ENCODE measurements around the gene AS3MT.

The AS3MT gene

GRCh38 chr10:102919992-102920739 lies 50.9 kb downstream of the AS3MT start (continued):
- TF ChIP-seq ZNF792 (tag by site-specific recombination; IDR thresholded peaks at IDR 0.05) (no peak), ATF2 (tag by site-specific recombination; IDR thresholded peaks at IDR 0.05; ENCODE audit: low read depth) (no peak), SCRT2 (tag by site-specific recombination; IDR thresholded peaks at IDR 0.05) (no peak), INSM2 (tag by site-specific recombination; IDR thresholded peaks at IDR 0.05) (no peak), PRDM6 (tag by site-specific recombination; IDR thresholded peaks at IDR 0.05) (no peak), ZNF704 (tag by site-specific recombination; IDR thresholded peaks at IDR 0.05) (no peak), ZNF707 (tag by site-specific recombination; IDR thresholded peaks at IDR 0.05) (no peak), PRDM1 (tag by site-specific recombination; IDR thresholded peaks at IDR 0.05) (peak; percentile 38; the same call in 1 of the 2 replicates), ZNF335 (tag by site-specific recombination; conservative IDR thresholded peaks at IDR 0.05) (peak; percentile 83), ZNF626 (tag by site-specific recombination; IDR thresholded peaks at IDR 0.05) (no peak), ZNF555 (tag by site-specific recombination; conservative IDR thresholded peaks at IDR 0.05) (no peak), PATZ1 (tag by site-specific recombination; IDR thresholded peaks at IDR 0.05) (0 out of 2 replicates have a peak, but pooled peaks have one; percentile 28), SCRT1 (tag by site-specific recombination; IDR thresholded peaks at IDR 0.05; ENCODE audit: borderline replicate concordance) (no peak), ZNF571 (tag by site-specific recombination; IDR thresholded peaks at IDR 0.05) (no peak), ZNF600 (tag by site-specific recombination; IDR thresholded peaks at IDR 0.05) (no peak), ZBTB11 (tag by site-specific recombination; conservative IDR thresholded peaks at IDR 0.05; ENCODE audit: low read depth) (no peak), ZNF48 (tag by site-specific recombination; IDR thresholded peaks at IDR 0.05) (no peak), ZNF292 (tag by site-specific recombination; IDR thresholded peaks at IDR 0.05; ENCODE audit: borderline replicate concordance, low read depth) (no peak), ZNF366 (tag by site-specific recombination; conservative IDR thresholded peaks at IDR 0.05) (peak; percentile 25; the same call in 1 of the 2 replicates), YY2 (tag by site-specific recombination; IDR thresholded peaks at IDR 0.05) (no peak), ZNF580 (tag by site-specific recombination; IDR thresholded peaks at IDR 0.05) (0 out of 2 replicates have a peak, but pooled peaks have one; percentile 30), ZNF701 (tag by site-specific recombination; IDR thresholded peaks at IDR 0.05) (no peak), ZNF610 (tag by site-specific recombination; IDR thresholded peaks at IDR 0.05; ENCODE audit: borderline replicate concordance) (no peak), KLF7 (tag by site-specific recombination; IDR thresholded peaks at IDR 0.05; ENCODE audit: borderline replicate concordance) (no peak), ZEB2 (tag by site-specific recombination; IDR thresholded peaks at IDR 0.05) (peak; percentile 38; the same call in 1 of the 2 replicates)
